Stimulated activated naive CD8-positive, alpha-beta T cell treated with anti-CD3 and anti-CD28 coated beads, Interleukin-15, amount 100 ng/mL, for 72 hours (primary cell): ENCODE measurements around the gene STON2.

ENCODE experiments used
- ATAC-seq: fragments of 150-1000 bp; cut with Tn5 transposase; 2 replicates; pipeline ENCODE4 v1.10.0; 2021; ENCODE audit warnings: mild to moderate bottlenecking, moderate library complexity
- DNase-seq, 2 donors: peaks; one replicate each; pipeline ENCODE4 v3.0.0; 2021 to 2022
- H3K27ac Mint-ChIP-seq, 2 donors: one replicate each; pipeline ENCODE4 v1.8.0; 2022; ENCODE audit warnings: mild to moderate bottlenecking in 2 of 2, mixed read lengths in 2 of 2, moderate library complexity in 2 of 2
- H3K27me3 Mint-ChIP-seq: one replicate; pipeline ENCODE4 v1.8.0; 2022; ENCODE audit warnings: mixed read lengths
- H3K4me1 Mint-ChIP-seq: one replicate; pipeline ENCODE4 v1.8.0; 2022; ENCODE audit warnings: mild to moderate bottlenecking, mixed read lengths
- H3K4me3 Mint-ChIP-seq, 2 donors: one replicate each; pipeline ENCODE4 v1.8.0; 2022; ENCODE audit warnings: mild to moderate bottlenecking in 2 of 2, mixed read lengths in 2 of 2, moderate library complexity in 1 of 2
- H3K9me3 Mint-ChIP-seq, 2 donors: one replicate each; pipeline ENCODE4 v1.8.0; 2022; ENCODE audit warnings: mixed read lengths in 2 of 2

The STON2 gene

DNA sequence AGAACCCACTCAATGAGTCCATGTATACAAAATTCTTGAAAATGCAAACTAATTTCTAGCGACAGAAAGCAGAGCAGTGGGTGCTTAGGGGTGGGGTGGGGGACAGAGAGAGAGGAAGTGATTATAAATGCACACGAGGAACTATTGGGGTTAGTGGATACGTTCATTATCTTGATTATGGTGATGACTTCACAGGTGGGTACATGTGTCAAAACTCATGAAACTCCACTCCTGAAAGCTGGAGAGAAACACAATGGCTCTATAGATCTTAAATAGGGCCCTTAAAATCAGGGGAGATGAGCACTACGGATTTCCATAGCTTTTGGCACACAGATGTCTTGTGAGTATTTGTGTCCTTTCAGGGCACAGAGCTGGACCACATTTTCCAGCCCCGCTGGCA, 59.9 kb downstream of the STON2 start:
- H3K9me3 Mint-ChIP-seq = no peaks in the 10 kb centered on the region
- no peaks in the 10 kb centered on the region for H3K4me1 Mint-ChIP-seq
- peaks cover 14% of the 10 kb centered on the region for H3K27me3 Mint-ChIP-seq
- no peak for ATAC-seq
- no peak for DNase-seq
- no peak overlapping the region for H3K4me3 Mint-ChIP-seq
- H3K27ac Mint-ChIP-seq = no peak overlapping the region

DNA sequence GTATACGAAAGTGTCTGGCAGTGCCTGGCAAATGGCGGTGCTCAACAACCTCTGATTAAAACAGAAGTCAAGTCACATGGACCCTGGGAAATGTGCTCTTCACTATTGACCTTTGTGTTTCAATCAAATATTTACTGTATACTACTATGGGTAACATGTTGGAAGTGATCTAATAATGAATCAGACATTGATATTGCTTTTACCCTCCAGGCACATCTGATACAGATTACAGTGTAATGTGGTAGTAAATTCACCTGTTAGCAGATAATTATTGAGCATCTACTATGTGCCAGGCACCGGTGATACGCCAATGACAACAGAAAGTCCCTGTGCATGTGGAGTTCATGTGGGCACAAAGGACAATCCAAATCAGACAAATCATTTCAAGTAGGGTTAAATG, 63.1 kb downstream of the STON2 start:
- Mint-ChIP-seq H3K27ac (no peak overlapping the region), H3K4me1 (no peaks in the 10 kb centered on the region), H3K4me3 (no peak overlapping the region), H3K9me3 (no peaks in the 10 kb centered on the region), H3K27me3 (peaks cover 7% of the 10 kb centered on the region)
- DNase-seq (no peak), ATAC-seq (no peak)

- H3K27ac Mint-ChIP-seq = no peak overlapping the region
- peaks cover 7% of the 10 kb centered on the region for H3K27me3 Mint-ChIP-seq
- H3K9me3 Mint-ChIP-seq = no peaks in the 10 kb centered on the region
- ATAC-seq (no peak), DNase-seq (no peak)
- H3K4me3 Mint-ChIP-seq = no peak overlapping the region
- no peaks in the 10 kb centered on the region for H3K4me1 Mint-ChIP-seq
These were observed 64.1 kb downstream of the STON2 start for GRCh38 chr14:81336009-81336408.

- DNase-seq (no peak), ATAC-seq (no peak)
- no peak overlapping the region for H3K27ac Mint-ChIP-seq
- no peaks in the 10 kb centered on the region for H3K9me3 Mint-ChIP-seq
- H3K4me1 Mint-ChIP-seq = no peaks in the 10 kb centered on the region
- no peak overlapping the region for H3K4me3 Mint-ChIP-seq
- peaks cover 7% of the 10 kb centered on the region for H3K27me3 Mint-ChIP-seq
These were observed 67.4 kb downstream of the STON2 start for GRCh38 chr14:81332725-81333124.

- peaks cover 7% of the 10 kb centered on the region for H3K27me3 Mint-ChIP-seq
- H3K4me1 Mint-ChIP-seq = no peaks in the 10 kb centered on the region
- DNase-seq (no peak), ATAC-seq (no peak)
- no peak overlapping the region for H3K27ac Mint-ChIP-seq
- H3K9me3 Mint-ChIP-seq = no peaks in the 10 kb centered on the region
- H3K4me3 Mint-ChIP-seq = no peak overlapping the region
These were observed 68.7 kb downstream of the STON2 start for GRCh38 chr14:81331229-81332021.

GRCh38 chr14:81330619-81331122, 69.5 kb downstream of the STON2 start:
- no peak for DNase-seq
- ATAC-seq = no peak
- Mint-ChIP-seq H3K4me3 (no peak overlapping the region), H3K27ac (no peak overlapping the region), H3K27me3 (peaks cover 10% of the 10 kb centered on the region), H3K9me3 (no peaks in the 10 kb centered on the region), H3K4me1 (no peaks in the 10 kb centered on the region)

DNA sequence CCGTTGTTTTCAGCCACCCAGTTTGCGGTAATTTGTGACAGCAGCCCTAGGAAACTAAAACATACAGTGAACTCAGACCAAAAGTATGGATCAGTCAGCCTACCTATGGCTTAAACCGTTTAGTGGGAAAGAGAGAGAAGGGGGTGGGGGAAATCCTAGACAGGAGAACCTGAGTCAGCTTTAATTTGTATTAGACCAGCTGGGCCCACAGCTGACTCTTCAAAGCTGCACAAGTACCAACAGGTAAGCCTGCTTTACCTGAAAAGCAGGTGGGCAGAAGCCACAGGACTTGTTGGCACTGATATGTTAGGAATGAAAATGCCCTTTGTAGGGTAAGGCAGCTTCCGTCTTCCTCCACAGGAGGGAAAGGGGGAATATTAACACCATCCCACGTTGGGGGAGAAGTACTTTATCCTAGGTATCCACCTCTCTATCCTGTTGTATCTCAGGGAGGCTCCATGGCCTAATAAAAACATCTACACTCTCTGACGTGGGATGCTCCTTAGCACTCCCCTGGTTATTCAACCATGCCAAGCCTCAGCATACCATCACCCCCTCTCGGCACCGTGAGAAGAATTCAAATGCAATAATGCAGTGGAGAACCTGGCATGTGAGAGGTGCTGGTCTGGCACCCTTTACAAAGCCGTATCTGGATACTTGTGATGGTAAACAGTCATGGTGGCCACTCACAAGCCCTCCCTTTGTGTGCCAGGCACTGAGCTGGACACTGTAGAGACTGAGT, 70.3 kb downstream of the STON2 start:
- H3K9me3 Mint-ChIP-seq = no peaks in the 10 kb centered on the region
- H3K27ac Mint-ChIP-seq = no peak overlapping the region
- no peak for DNase-seq
- no peak for ATAC-seq
- H3K27me3 Mint-ChIP-seq = peaks cover 8% of the 10 kb centered on the region
- no peaks in the 10 kb centered on the region for H3K4me1 Mint-ChIP-seq
- no peak overlapping the region for H3K4me3 Mint-ChIP-seq

DNA sequence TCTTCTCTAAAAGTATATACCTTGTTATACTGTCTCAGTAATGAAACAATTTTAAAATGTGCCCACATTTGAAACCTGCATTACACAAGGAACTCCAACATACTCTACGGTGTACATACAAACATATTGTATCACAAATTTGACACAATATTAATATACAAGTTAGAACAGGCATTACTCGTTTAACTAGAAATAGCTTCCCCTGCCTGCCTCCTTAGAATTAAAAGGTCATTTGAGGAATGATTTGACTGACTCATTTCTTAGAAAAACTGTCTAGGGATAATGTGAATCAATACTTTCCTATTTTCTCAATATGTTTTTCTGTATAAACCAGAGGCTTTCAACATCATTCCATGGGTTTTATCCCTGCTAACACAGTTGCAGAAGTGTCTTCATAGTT, 73.7 kb downstream of the STON2 start:
- DNase-seq = no peak
- Mint-ChIP-seq H3K4me1 (no peaks in the 10 kb centered on the region), H3K9me3 (no peaks in the 10 kb centered on the region), H3K27ac (no peak overlapping the region), H3K27me3 (peaks cover 8% of the 10 kb centered on the region), H3K4me3 (no peak overlapping the region)
- no peak for ATAC-seq

DNA sequence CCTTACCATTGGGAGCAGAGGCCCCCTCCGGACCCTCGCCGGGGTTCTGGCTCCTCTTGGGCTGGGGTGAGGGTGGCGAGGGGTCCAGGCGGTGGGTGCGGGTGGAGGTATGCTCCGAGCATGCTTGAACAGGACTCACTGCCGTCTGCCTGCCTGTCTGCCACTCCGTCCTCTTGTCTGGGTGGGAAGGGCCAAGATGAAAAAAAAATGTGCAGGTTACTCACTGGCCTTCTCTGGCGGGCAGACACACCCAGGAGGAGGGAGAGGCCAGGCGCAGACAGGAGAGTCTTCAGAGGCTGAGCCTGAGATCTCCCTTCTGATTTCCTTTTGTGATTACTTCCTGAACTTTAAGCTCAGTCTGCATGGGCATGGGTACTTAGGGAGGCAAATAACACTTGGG, 76.1 kb downstream of the STON2 start:
- Mint-ChIP-seq H3K4me1 (no peaks in the 10 kb centered on the region), H3K27ac (no peak overlapping the region), H3K4me3 (no peak overlapping the region), H3K9me3 (peaks cover 0 to 4% of the 10 kb centered on the region in 2 donors), H3K27me3 (peaks cover 8% of the 10 kb centered on the region)
- DNase-seq (no peak), ATAC-seq (no peak)

DNA sequence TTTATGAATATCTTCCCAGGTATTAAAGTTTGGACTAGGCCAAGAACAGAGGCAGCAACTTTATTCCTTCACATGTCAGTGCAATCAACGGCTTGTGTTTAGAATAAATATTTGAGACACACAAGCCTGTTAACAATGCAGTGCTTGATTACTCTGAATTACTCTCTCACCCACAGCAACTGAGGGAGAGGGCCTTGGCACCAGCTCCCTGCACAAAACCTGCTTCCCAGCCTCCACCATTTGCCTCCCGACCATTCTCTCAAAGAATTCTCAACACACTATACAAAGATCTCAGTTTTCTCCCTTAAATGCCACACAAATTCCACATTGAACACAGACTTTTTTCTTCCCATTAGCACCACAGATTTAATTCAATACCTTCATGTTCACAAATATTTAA, 77.0 kb downstream of the STON2 start:
- no peak overlapping the region for H3K4me3 Mint-ChIP-seq
- peaks cover 8% of the 10 kb centered on the region for H3K27me3 Mint-ChIP-seq
- peaks cover 0 to 4% of the 10 kb centered on the region in 2 donors for H3K9me3 Mint-ChIP-seq
- DNase-seq = no peak
- no peaks in the 10 kb centered on the region for H3K4me1 Mint-ChIP-seq
- H3K27ac Mint-ChIP-seq = no peak overlapping the region
- ATAC-seq = no peak

GRCh38 chr14:81319946-81320345, 80.2 kb downstream of the STON2 start:
- Mint-ChIP-seq H3K4me3 (no peak overlapping the region), H3K27ac (no peak overlapping the region), H3K4me1 (no peaks in the 10 kb centered on the region), H3K27me3 (no peaks in the 10 kb centered on the region), H3K9me3 (peaks cover 0 to 4% of the 10 kb centered on the region in 2 donors)
- no peak for ATAC-seq
- DNase-seq = no peak

- peaks cover 0 to 4% of the 10 kb centered on the region in 2 donors for H3K9me3 Mint-ChIP-seq
- H3K4me3 Mint-ChIP-seq = no peak overlapping the region
- no peaks in the 10 kb centered on the region for H3K4me1 Mint-ChIP-seq
- no peaks in the 10 kb centered on the region for H3K27me3 Mint-ChIP-seq
- H3K27ac Mint-ChIP-seq = no peak overlapping the region
- ATAC-seq (no peak), DNase-seq (no peak)
These were observed 80.8 kb downstream of the STON2 start for GRCh38 chr14:81319314-81319713.

- H3K27ac Mint-ChIP-seq = no peak overlapping the region
- H3K9me3 Mint-ChIP-seq = peaks cover 0 to under 1% of the 10 kb centered on the region in 2 donors
- H3K4me3 Mint-ChIP-seq = no peak overlapping the region
- DNase-seq = no peak
- no peaks in the 10 kb centered on the region for H3K4me1 Mint-ChIP-seq
- ATAC-seq = no peak
- H3K27me3 Mint-ChIP-seq = no peaks in the 10 kb centered on the region
These were observed 84.8 kb downstream of the STON2 start for GRCh38 chr14:81315341-81315740.

GRCh38 chr14:81314443-81315175, 85.5 kb downstream of the STON2 start:
- Mint-ChIP-seq H3K9me3 (no peaks in the 10 kb centered on the region), H3K4me1 (no peaks in the 10 kb centered on the region), H3K4me3 (no peak overlapping the region), H3K27me3 (no peaks in the 10 kb centered on the region), H3K27ac (no peak overlapping the region)
- DNase-seq (no peak), ATAC-seq (no peak)

DNA sequence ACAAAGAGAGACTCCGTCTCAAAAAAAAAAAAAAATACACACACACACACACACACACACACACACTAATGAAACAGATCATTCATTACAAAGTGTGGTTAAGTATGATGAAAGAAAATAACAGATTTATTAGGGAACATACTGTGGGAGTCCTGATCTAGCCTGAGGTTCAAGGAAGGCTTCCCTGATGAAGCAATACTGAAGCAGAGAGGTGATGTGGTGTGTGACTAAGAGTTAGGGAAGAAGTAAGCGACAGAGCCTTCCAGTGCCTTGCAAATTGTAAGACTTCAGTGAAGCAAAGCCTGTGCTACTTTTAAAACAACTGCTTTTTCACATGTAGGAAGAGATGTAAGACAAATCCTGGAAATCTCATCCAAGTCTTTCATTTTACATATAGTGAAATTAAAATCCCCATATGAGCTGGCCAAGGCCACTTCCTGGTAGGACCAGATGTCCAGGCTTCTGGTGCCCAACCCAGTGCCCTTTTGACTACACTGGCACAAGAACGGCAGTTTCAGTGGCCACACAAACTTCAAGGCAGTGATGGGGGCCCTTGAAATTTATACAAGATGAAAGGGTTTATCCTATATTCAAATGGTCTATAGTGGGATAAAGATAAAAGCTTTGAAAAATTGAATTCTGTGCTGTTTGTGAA, 86.2 kb downstream of the STON2 start:
- no peaks in the 10 kb centered on the region for H3K9me3 Mint-ChIP-seq
- DNase-seq (no peak), ATAC-seq (no peak)
- H3K27ac Mint-ChIP-seq = peak overlapping the region in 1 of 2 donors; percentile 5
- no peaks in the 10 kb centered on the region for H3K27me3 Mint-ChIP-seq
- no peaks in the 10 kb centered on the region for H3K4me1 Mint-ChIP-seq
- H3K4me3 Mint-ChIP-seq = no peak overlapping the region
